ENCODE measurements around the gene KIF4A. TPM values are rescaled to one million over a fixed set of nuclear protein-coding genes. Genes with fewer than 3 reads are reported as not detected.
"Not testable (repeated sequence)": the region's sequence is repeated elsewhere in the genome, so short reads cannot be mapped to it uniquely, and the experiment has no call there.

The KIF4A gene
- total and polyA plus RNA-seq, 4 donors = 0.33 to 2.4 (median 0.64) TPM

GRCh38 chrX:70360366-70360765 lies 70.5 kb downstream of the KIF4A start:
- Histone ChIP-seq H3K9ac (ENCODE audit: insufficient read depth in 1 of 2, low read length in 2 of 2) (no peak overlapping the region), H3K36me3 (ENCODE audit: control insufficient read depth in 4 of 4, insufficient read depth in 4 of 4, low read length in 4 of 4) (peaks cover 0 to 2% (median under 1%) of the 10 kb centered on the region in 4 donors), H3K9me3 (ENCODE audit: control insufficient read depth in 4 of 4, insufficient read depth in 3 of 4, low read length in 3 of 4) (peaks cover 0 to 6% (median 1%) of the 10 kb centered on the region in 4 donors), H3K4me1 (ENCODE audit: control insufficient read depth in 5 of 5, insufficient read depth in 5 of 5, low read length in 5 of 5) (peaks cover 0 to under 1% (median 0%) of the 10 kb centered on the region in 5 donors), H3K27me3 (ENCODE audit: control insufficient read depth in 3 of 3, insufficient read depth in 3 of 3, low read length in 2 of 3) (peaks cover 0 to 4% (median 2%) of the 10 kb centered on the region in 3 donors), H3K4me3 (no peak overlapping the region), H3K27ac (ENCODE audit: low read depth in 1 of 2, low read length in 1 of 2) (no peak overlapping the region)
- TF ChIP-seq CTCF (IDR thresholded peaks at IDR 0.05; ENCODE audit: control extremely low read depth, extremely low read depth) = no peak
- 77 to 95% methylated on average over 10 of the region's 10 CpGs for WGBS, 2 donors
- DNase-seq (no peak), ATAC-seq (ENCODE audit: insufficient read depth, low FRiP score) (no peak)

- not testable (repeated sequence) for H3K4me3 ChIP-seq; H3K4me1 ChIP-seq (ENCODE audit: control insufficient read depth in 5 of 5, insufficient read depth in 5 of 5, low read length in 5 of 5); H3K36me3 ChIP-seq (ENCODE audit: control insufficient read depth in 4 of 4, insufficient read depth in 4 of 4, low read length in 4 of 4); H3K9ac ChIP-seq (ENCODE audit: insufficient read depth in 1 of 2, low read length in 2 of 2); H3K27me3 ChIP-seq (ENCODE audit: control insufficient read depth in 3 of 3, insufficient read depth in 3 of 3, low read length in 2 of 3); DNase-seq; H3K9me3 ChIP-seq (ENCODE audit: control insufficient read depth in 4 of 4, insufficient read depth in 3 of 4, low read length in 3 of 4); ATAC-seq (ENCODE audit: insufficient read depth, low FRiP score); H3K27ac ChIP-seq (ENCODE audit: low read depth in 1 of 2, low read length in 1 of 2)
- WGBS, 2 donors = 73 to 89% methylated on average over 7 of the region's 7 CpGs
These were observed 78.8 kb downstream of the KIF4A start for GRCh38 chrX:70368731-70369130.

- no peaks in the 10 kb centered on the region for H3K9me3 ChIP-seq (ENCODE audit: control insufficient read depth in 4 of 4, insufficient read depth in 3 of 4, low read length in 3 of 4)
- ATAC-seq (ENCODE audit: insufficient read depth, low FRiP score) (no peak), DNase-seq (no peak)
- H3K4me3 ChIP-seq = no peak overlapping the region
- no peak overlapping the region for H3K9ac ChIP-seq (ENCODE audit: insufficient read depth in 1 of 2, low read length in 2 of 2)
- no peaks in the 10 kb centered on the region for H3K4me1 ChIP-seq (ENCODE audit: control insufficient read depth in 5 of 5, insufficient read depth in 5 of 5, low read length in 5 of 5)
- no peak overlapping the region for H3K27ac ChIP-seq (ENCODE audit: low read depth in 1 of 2, low read length in 1 of 2)
- H3K36me3 ChIP-seq (ENCODE audit: control insufficient read depth in 4 of 4, insufficient read depth in 4 of 4, low read length in 4 of 4) = no peaks in the 10 kb centered on the region
- no peaks in the 10 kb centered on the region for H3K27me3 ChIP-seq (ENCODE audit: control insufficient read depth in 3 of 3, insufficient read depth in 3 of 3, low read length in 2 of 3)
- TF ChIP-seq CTCF (IDR thresholded peaks at IDR 0.05; ENCODE audit: control extremely low read depth, extremely low read depth) = no peak
- 52 to 62% methylated on average over 2 of the region's 2 CpGs for whole genome bisulfite sequencing, 2 donors
These were observed 96.3 kb downstream of the KIF4A start for GRCh38 chrX:70386235-70386634.

GRCh38 chrX:70398899-70399298 lies 109.0 kb downstream of the KIF4A start:
- no peak for ATAC-seq (ENCODE audit: insufficient read depth, low FRiP score)
- 14 to 54% methylated on average over 4 of the region's 4 CpGs for WGBS, 2 donors
- Histone ChIP-seq H3K27me3 (ENCODE audit: control insufficient read depth in 3 of 3, insufficient read depth in 3 of 3, low read length in 2 of 3) (peaks cover 0 to 4% (median 0%) of the 10 kb centered on the region in 3 donors), H3K9me3 (ENCODE audit: control insufficient read depth in 4 of 4, insufficient read depth in 3 of 4, low read length in 3 of 4) (peaks cover 0 to 10% (median 0%) of the 10 kb centered on the region in 4 donors), H3K4me1 (ENCODE audit: control insufficient read depth in 5 of 5, insufficient read depth in 5 of 5, low read length in 5 of 5) (no peaks in the 10 kb centered on the region), H3K4me3 (no peak overlapping the region), H3K36me3 (ENCODE audit: control insufficient read depth in 4 of 4, insufficient read depth in 4 of 4, low read length in 4 of 4) (no peaks in the 10 kb centered on the region), H3K27ac (ENCODE audit: low read depth in 1 of 2, low read length in 1 of 2) (no peak overlapping the region), H3K9ac (ENCODE audit: insufficient read depth in 1 of 2, low read length in 2 of 2) (no peak overlapping the region)
- TF ChIP-seq CTCF (IDR thresholded peaks at IDR 0.05; ENCODE audit: control extremely low read depth, extremely low read depth) = no peak
- DNase-seq = peak in 2 of 3 donors; percentile 10 to 45

GRCh38 chrX:70400181-70400580 lies 110.3 kb downstream of the KIF4A start:
- 100% methylated on average over 1 of the region's 3 CpGs for WGBS, 2 donors
- not testable (repeated sequence) for H3K4me1 ChIP-seq (ENCODE audit: control insufficient read depth in 5 of 5, insufficient read depth in 5 of 5, low read length in 5 of 5); H3K9me3 ChIP-seq (ENCODE audit: control insufficient read depth in 4 of 4, insufficient read depth in 3 of 4, low read length in 3 of 4); H3K9ac ChIP-seq (ENCODE audit: insufficient read depth in 1 of 2, low read length in 2 of 2); H3K27ac ChIP-seq (ENCODE audit: low read depth in 1 of 2, low read length in 1 of 2); H3K27me3 ChIP-seq (ENCODE audit: control insufficient read depth in 3 of 3, insufficient read depth in 3 of 3, low read length in 2 of 3); DNase-seq; ATAC-seq (ENCODE audit: insufficient read depth, low FRiP score); H3K36me3 ChIP-seq (ENCODE audit: control insufficient read depth in 4 of 4, insufficient read depth in 4 of 4, low read length in 4 of 4); H3K4me3 ChIP-seq

Data from lung (tissue), 12 donors.